ENCODE results near the gene SUV39H2.
A peak's percentile ranks its signal among the peaks of the same experiment; 100 is the strongest.
"Not testable (repeated sequence)": the region's sequence is repeated elsewhere in the genome, so short reads cannot be mapped to it uniquely, and the experiment has no call there.

Gene SUV39H2

GRCh38 chr10:14878266-14879123, at the start of gene SUV39H2:
TSS of gene SUV39H2 (plus strand) at chr10:14878866. CDS start at chr10:14878889, 23 bp downstream.
- peak; percentile 81 to 95 for DNase-seq (ENCODE audit: low read depth in 2 of 2)

- DNase-seq (ENCODE audit: low read depth in 2 of 2) = no peak
Measured at GRCh38 chr10:14833106-14833505, 45.6 kb upstream of the SUV39H2 start.

- DNase-seq (ENCODE audit: low read depth in 2 of 2) = no peak
Measured at GRCh38 chr10:14836208-14836607, 42.5 kb upstream of the SUV39H2 start.

- no peak for DNase-seq (ENCODE audit: low read depth in 2 of 2)
Measured at GRCh38 chr10:14837003-14837756, 41.5 kb upstream of the SUV39H2 start.

- peak; percentile 98 to 99 for DNase-seq (ENCODE audit: low read depth in 2 of 2)
Measured at GRCh38 chr10:14837757-14838581, 40.7 kb upstream of the SUV39H2 start, which contains the start of the genes CDNF, HSPA14 and MSANTD7. TSS of gene CDNF (minus strand) at chr10:14838037. CDS start at chr10:14837946, 91 bp downstream. TSS of gene HSPA14 (plus strand) at chr10:14838306. CDS start at chr10:14838403, 97 bp downstream. TSS of gene MSANTD7 (plus strand) at chr10:14838306. CDS start at chr10:14842285, 3,979 bp downstream.

GRCh38 chr10:14838582-14839304, 39.9 kb upstream of the SUV39H2 start:
- DNase-seq (ENCODE audit: low read depth in 2 of 2) = peak in 1 of 2 donors; percentile 20

GRCh38 chr10:14839305-14839695, 39.4 kb upstream of the SUV39H2 start:
- no peak for DNase-seq (ENCODE audit: low read depth in 2 of 2)

DNA sequence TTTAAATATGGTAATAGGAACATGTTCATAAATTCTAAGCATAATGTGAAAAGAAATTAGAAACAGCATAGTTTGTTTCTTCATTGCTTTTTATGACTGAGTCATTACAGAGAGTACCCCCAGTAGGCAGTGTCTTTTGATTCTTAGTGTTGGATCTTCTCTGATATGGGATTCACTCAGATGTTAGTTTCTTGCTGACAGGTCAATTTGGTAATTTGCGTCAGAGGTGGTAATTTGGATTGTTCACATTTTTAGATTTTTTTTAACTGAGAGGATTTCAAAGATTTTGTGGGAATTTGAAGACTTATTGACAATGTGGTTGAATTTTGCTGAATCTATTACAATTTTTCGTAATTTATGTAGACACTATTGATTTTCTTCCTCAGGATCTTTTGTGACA, 38.5 kb upstream of the SUV39H2 start:
- no peak for DNase-seq (ENCODE audit: low read depth in 2 of 2)

DNA sequence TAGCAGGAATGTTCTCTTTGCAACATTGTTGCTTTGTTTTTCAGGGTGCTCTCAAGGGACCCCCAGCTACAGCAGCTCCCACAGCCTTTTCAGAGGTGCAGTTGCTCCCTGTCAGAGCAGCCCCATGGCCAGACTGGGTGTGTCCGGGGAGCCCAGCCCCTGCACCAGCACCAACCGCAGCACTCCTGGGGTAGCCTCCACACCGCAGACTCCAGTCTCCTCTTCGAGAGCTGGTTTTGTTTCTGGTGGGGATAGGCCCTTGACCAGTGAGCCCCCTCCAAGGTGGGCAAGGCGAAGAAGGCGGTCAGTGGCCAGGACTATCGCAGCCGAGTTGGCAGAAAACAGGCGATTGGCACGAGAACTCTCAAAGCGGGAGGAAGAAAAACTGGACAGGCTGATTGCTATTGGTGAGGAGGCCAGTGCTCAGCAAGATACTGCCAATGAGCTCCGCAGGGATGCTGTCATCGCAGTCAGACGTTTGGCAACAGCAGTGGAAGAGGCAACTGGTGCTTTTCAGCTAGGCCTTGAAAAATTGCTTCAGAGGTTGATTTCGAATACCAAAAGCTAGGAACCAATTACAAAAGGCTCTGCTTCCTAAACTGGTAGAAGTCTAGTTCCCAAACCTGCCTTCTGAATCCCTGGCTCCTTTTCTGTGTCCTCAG, 35.2 kb upstream of the SUV39H2 start:
- DNase-seq (ENCODE audit: low read depth in 2 of 2) = no peak

- DNase-seq (ENCODE audit: low read depth in 2 of 2) = no peak
Measured at GRCh38 chr10:14844948-14845347, 33.7 kb upstream of the SUV39H2 start.

DNA sequence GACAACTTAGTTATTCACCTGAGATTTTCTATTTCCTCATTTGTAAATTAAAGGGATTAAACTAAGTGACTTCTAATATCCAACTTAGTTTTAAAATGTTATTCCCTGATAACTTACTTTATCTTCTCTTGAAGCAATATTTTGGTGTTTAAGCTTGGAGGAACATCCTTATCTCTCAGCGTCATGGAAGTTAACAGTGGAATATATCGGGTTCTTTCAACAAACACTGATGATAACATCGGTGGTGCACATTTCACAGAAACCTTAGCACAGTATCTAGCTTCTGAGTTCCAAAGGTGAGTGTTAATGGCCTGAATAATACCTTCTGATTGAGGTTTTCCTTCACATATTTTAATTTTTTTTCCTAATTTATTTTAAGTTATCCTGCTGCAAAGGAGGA, 26.4 kb upstream of the SUV39H2 start:
- DNase-seq (ENCODE audit: low read depth in 2 of 2) = no peak

- DNase-seq (ENCODE audit: low read depth in 2 of 2) = no peak
Measured at GRCh38 chr10:14855453-14855852, 23.2 kb upstream of the SUV39H2 start.

GRCh38 chr10:14858338-14858960, 20.2 kb upstream of the SUV39H2 start:
- DNase-seq (ENCODE audit: low read depth in 2 of 2) = no peak

- DNase-seq (ENCODE audit: low read depth in 2 of 2) = no peak
Measured at GRCh38 chr10:14859043-14859442, 19.6 kb upstream of the SUV39H2 start.

DNA sequence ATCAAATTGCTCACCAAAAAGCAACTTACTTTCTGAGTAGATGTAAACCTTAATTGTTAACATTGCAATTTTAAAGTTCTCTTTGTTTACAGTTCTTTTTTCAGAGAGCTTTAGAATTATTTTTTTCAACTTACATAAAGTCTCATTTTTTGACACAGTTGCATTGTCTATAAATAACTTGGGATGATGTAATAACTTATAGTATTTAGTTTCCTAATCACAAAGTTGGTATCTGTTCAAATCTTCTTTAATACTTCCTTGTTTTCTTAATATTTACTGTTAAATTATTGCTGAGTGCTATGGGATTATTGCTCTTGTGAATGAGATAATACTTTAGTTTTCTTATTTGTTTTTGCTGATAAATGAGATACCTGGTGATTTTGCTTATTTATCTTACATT, 18.9 kb upstream of the SUV39H2 start:
- no peak for DNase-seq (ENCODE audit: low read depth in 2 of 2)

DNA sequence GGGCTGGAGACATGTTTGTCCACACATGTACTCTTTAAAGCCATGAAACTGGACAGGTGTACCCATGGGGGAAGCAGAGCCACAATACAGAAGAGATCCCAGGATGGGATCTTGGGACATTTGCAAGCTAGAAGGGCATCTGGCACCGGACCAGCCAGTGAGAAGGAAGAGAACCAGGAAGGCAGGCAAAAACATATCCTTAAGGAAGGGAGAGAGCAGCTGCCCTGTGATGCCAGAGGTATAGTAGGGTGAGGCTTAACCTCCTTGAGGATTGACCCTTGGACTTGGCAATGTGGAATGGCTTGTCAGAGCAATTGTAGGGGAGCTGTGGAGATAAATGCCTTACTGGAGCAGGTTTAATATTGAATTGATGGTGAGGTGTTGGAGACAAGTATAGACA, 17.9 kb upstream of the SUV39H2 start:
- no peak for DNase-seq (ENCODE audit: low read depth in 2 of 2)

DNA sequence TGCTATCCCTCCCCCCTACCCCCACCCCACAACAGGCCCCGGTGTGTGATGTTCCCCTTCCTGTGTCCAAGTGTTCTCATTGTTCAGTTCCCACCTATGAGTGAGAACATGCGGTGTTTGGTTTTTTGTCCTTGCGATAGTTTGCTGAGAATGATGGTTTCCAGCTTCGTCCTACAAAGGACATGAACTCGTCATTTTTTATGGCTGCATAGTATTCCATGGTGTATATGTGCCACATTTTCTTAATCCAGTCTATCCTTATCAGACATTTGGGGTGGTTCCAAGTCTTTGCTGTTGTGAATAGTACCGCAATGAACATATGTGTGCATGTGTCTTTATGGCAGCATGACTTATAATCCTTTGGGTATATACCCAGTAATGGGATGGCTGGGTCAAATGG, 14.2 kb upstream of the SUV39H2 start:
- not testable (repeated sequence) for DNase-seq (ENCODE audit: low read depth in 2 of 2)

GRCh38 chr10:14864871-14865270, 13.8 kb upstream of the SUV39H2 start:
- not testable (repeated sequence) for DNase-seq (ENCODE audit: low read depth in 2 of 2)

DNA sequence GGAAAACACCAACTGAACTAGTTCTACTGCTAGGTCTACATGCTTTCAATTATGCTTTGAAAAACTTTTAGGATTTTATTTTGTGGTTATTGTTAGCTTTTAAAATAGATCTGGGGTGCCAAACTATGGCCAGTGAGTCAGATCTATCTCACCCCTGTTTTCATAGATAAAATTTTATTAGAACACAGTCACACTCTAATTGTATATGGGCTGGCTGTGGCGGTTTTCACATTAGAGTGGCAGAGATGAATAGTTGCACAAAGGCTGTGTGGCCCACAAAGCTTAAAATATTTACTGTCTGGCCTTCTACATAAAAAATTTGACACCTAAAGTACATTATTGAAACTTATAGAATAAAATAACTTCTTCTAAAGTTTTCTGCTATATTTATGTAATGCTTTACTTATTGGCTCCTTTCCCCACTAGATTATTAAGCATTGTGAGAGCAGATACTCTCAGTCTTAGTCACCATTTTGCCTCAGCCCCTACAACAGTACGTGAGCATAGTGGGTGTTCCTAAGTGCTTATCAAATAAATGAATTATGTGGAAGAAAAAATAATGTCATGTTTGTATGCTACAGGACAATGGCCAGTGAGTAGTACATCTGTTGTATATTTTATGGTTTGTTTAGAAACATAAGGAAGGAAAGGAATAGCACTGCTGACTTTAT, 5.4 kb upstream of the SUV39H2 start:
- DNase-seq (ENCODE audit: low read depth in 2 of 2) = no peak

Measured in stimulated activated CD8-positive, alpha-beta memory T cell treated with anti-CD3 and anti-CD28 coated beads, Interleukin-7, amount 100 ng/mL, for 4 hours (primary cell).